HG03039 (cell line): ENCODE data around the gene TGFBR3L.
"Not testable (repeated sequence)": the region's sequence is repeated elsewhere in the genome, so short reads cannot be mapped to it uniquely, and the experiment has no call there.

Source experiments
- ATAC-seq: cut with Tn5 transposase; IDR thresholded peaks from one replicate; pipeline ENCODE4 v1.9.1; 2021; ENCODE audit warnings: mild to moderate bottlenecking, moderate library complexity; ENCODE audit not compliant: unreplicated experiment

The TGFBR3L gene

GRCh38 chr19:7947939-7948338, 33.3 kb downstream of the TGFBR3L start:
- ATAC-seq = no peak

GRCh38 chr19:7953060-7953459, 38.4 kb downstream of the TGFBR3L start:
- ATAC-seq = no peak

GRCh38 chr19:7953576-7953975, 38.9 kb downstream of the TGFBR3L start:
- no peak for ATAC-seq

GRCh38 chr19:7955696-7956095, 41.1 kb downstream of the TGFBR3L start:
- ATAC-seq = no peak

- ATAC-seq = no peak
Measured at GRCh38 chr19:7959211-7959610, 44.6 kb downstream of the TGFBR3L start.

GRCh38 chr19:7961082-7961481, 46.5 kb downstream of the TGFBR3L start:
- not testable (repeated sequence) for ATAC-seq

GRCh38 chr19:7961920-7962626, 47.4 kb downstream of the TGFBR3L start:
- ATAC-seq = no peak

- ATAC-seq = no peak
Measured at GRCh38 chr19:7962644-7963268, 48.1 kb downstream of the TGFBR3L start.

- ATAC-seq = no peak
Measured at GRCh38 chr19:7963566-7963965, 48.9 kb downstream of the TGFBR3L start.

GRCh38 chr19:7965259-7965841, 50.7 kb downstream of the TGFBR3L start:
- ATAC-seq = no peak

GRCh38 chr19:7965921-7966665, 51.5 kb downstream of the TGFBR3L start:
- ATAC-seq = no peak

GRCh38 chr19:7968008-7968795, 53.6 kb downstream of the TGFBR3L start:
- ATAC-seq = no peak
